ENCODE results near the gene NACA. TPM values are rescaled to one million over a fixed set of nuclear protein-coding genes. Genes with fewer than 3 reads are reported as not detected.
"Not testable (repeated sequence)": the region's sequence is repeated elsewhere in the genome, so short reads cannot be mapped to it uniquely, and the experiment has no call there.

Gene NACA
- total RNA-seq, 2 donors from 2014 or later = 322 to 563 TPM

DNA sequence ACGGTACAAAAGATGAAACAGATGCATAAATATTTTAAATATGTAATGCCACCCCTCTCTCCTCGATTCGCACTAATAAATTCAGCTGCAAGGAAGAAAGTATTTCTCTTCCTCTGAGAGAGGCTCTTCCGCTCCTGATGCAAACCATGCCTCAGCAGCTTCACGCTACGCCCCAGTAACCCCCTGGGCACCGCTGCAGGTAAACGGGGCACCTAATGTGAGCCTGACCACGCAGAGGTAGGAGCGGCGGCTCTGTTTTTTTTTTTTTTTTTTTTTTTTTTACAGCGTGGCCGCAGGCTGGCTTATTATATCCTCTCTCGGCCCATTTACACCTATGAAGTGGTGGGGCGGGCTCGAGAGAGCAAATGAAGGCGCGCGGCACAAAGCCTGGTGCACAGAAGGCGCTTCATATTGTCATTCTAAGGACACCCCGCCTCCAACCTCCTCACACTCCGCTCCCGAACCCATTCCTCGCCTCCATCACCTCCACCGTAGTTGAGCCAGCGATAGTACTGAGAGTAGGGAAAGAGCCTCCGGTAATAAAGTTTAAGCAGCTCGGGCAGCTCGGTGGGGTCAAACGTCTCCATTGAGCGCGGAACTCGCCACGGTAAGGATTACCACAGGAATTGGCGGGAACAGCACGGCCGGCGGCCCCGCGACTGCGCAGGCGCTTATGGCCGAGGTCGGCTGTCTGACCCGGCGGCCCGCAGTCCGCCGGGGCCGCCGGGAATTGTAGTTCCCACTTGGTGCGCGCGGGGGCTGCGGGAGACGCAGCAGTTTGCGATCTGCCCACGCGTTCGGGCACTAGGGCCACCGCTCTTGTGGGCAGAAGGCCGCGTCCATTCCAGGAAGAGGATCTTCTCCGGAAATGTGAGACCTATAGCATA, 26.9 kb upstream of the NACA start, which contains the start of gene PRIM1:
PRIM1 (minus strand) TSS at position 612 of the 887 bp plus-strand sequence; CDS start at position 587, 25 bp downstream.
- Mint-ChIP-seq H3K9me3 (no peaks in the 10 kb centered on the region), H3K36me3 (peaks cover 16% of the 10 kb centered on the region), H3K27me3 (no peaks in the 10 kb centered on the region), H3K4me3 (peak within 1 kb of the TSS; percentile 97), H3K4me1 (ENCODE audit: low read depth in 2 of 2) (peaks cover 20 to 33% of the 10 kb centered on the region in 2 donors), H3K27ac (peak within 1 kb of the TSS; percentile 94 to 97)
- peak; percentile 94 to 97 for ATAC-seq
- peak; percentile 95 for DNase-seq (ENCODE audit: low spot score)

DNA sequence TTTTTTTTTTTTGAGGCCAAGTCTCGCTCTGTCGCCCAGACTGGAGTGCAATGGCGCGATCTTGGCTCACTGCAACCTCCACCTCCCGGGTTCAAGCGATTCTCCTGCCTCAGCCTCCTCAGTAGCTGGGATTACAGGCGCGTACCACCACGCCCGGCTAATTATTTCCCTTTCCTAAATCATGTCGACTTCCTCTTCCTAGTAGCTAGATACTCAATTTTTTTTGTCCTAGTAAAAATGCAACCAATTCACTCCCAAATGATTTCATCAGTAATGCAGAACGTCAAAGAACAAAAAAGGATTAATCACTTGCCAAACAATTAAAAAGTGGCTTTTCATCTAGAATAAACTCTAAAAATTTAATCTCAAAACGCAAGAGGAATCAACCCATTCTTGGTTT, 25.5 kb upstream of the NACA start:
- DNase-seq (ENCODE audit: low spot score); H3K9me3 Mint-ChIP-seq; H3K27me3 Mint-ChIP-seq; ATAC-seq: not testable (repeated sequence)
- Mint-ChIP-seq H3K4me3 (peak overlapping the region; percentile 97), H3K36me3 (peaks cover 23% of the 10 kb centered on the region), H3K4me1 (ENCODE audit: low read depth in 2 of 2) (peaks cover 20 to 37% of the 10 kb centered on the region in 2 donors), H3K27ac (peak overlapping the region; percentile 94 to 97)

DNA sequence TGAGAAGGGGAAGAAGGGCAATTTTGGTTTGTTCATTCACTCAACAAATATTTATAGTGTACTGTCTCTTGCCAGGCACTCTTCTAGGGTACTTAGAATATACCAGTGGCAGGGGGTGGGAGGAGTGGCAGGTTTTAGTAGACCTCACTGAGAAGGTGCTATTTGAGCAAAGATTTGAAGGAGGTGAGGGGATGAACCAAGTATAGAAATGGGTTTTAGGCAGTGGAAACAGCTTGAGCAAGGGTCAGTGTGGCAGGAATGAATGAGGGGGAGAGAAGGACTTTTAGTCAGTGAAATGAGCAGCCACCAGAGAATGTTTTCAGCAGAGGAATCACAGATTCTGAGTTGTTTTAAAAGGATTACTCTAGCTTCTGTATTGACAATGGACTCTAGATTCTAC, 24.8 kb upstream of the NACA start:
- Mint-ChIP-seq H3K27me3 (no peaks in the 10 kb centered on the region), H3K9me3 (no peaks in the 10 kb centered on the region), H3K4me1 (ENCODE audit: low read depth in 2 of 2) (peaks cover 20 to 37% of the 10 kb centered on the region in 2 donors), H3K36me3 (peaks cover 23% of the 10 kb centered on the region), H3K4me3 (peak overlapping the region; percentile 68), H3K27ac (peak overlapping the region; percentile 21 to 97)
- no peak for DNase-seq (ENCODE audit: low spot score)
- ATAC-seq = no peak

DNA sequence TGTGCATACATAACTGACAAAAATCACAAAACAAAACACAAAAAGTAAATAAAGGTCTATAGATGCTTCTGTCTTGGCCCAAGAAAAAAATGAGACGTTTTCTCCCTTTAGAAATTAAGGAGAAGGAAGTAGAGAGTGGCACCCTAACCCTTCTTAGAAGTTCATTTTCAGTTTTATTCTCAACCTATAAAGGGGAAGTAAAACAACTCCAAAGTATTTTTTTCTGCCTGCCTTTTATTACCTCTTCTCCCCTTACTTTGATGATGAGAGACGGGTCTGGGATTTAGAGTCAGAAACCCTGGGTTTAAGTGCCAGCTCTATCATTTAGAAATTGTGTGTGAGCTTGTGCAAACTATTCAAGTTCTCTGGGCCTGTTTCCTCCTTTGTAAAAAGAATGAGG, 24.3 kb upstream of the NACA start:
- H3K36me3 Mint-ChIP-seq = peaks cover 23% of the 10 kb centered on the region
- peak overlapping the region; percentile 68 for H3K4me3 Mint-ChIP-seq
- DNase-seq (ENCODE audit: low spot score) (no peak), ATAC-seq (no peak)
- H3K9me3 Mint-ChIP-seq = no peaks in the 10 kb centered on the region
- peaks cover 20 to 37% of the 10 kb centered on the region in 2 donors for H3K4me1 Mint-ChIP-seq (ENCODE audit: low read depth in 2 of 2)
- peak overlapping the region; percentile 21 to 97 for H3K27ac Mint-ChIP-seq
- H3K27me3 Mint-ChIP-seq = no peaks in the 10 kb centered on the region

GRCh38 chr12:56728139-56728861, 3.2 kb upstream of the NACA start:
- ATAC-seq = no peak
- Mint-ChIP-seq H3K9me3 (no peaks in the 10 kb centered on the region), H3K4me3 (no peak overlapping the region), H3K36me3 (peaks cover 23% of the 10 kb centered on the region), H3K27me3 (no peaks in the 10 kb centered on the region), H3K27ac (peak overlapping the region in 1 of 2 donors; percentile 94), H3K4me1 (ENCODE audit: low read depth in 2 of 2) (peaks cover 12 to 17% of the 10 kb centered on the region in 2 donors)
- DNase-seq (ENCODE audit: low spot score) = no peak

- DNase-seq (ENCODE audit: low spot score); H3K27me3 Mint-ChIP-seq; ATAC-seq; H3K9me3 Mint-ChIP-seq: not testable (repeated sequence)
- peak overlapping the region; percentile 94 to 95 for H3K27ac Mint-ChIP-seq
- peaks cover 28% of the 10 kb centered on the region for H3K36me3 Mint-ChIP-seq
- H3K4me3 Mint-ChIP-seq = peak overlapping the region; percentile 96
- H3K4me1 Mint-ChIP-seq (ENCODE audit: low read depth in 2 of 2) = peaks cover 25 to 38% of the 10 kb centered on the region in 2 donors
Measured at GRCh38 chr12:56726196-56726675, 1.1 kb upstream of the NACA start.

- peak overlapping the region; percentile 96 for H3K4me3 Mint-ChIP-seq
- DNase-seq (ENCODE audit: low spot score) (no peak), ATAC-seq (no peak)
- H3K27me3 Mint-ChIP-seq = no peaks in the 10 kb centered on the region
- H3K36me3 Mint-ChIP-seq = peaks cover 32% of the 10 kb centered on the region
- H3K4me1 Mint-ChIP-seq (ENCODE audit: low read depth in 2 of 2) = peaks cover 31 to 43% of the 10 kb centered on the region in 2 donors
- no peaks in the 10 kb centered on the region for H3K9me3 Mint-ChIP-seq
- H3K27ac Mint-ChIP-seq = peak overlapping the region; percentile 94 to 95
Measured at GRCh38 chr12:56725723-56726102, 614 bp upstream of the NACA start.

- Mint-ChIP-seq H3K27me3 (no peaks in the 10 kb centered on the region), H3K4me1 (ENCODE audit: low read depth in 2 of 2) (peaks cover 41 to 54% of the 10 kb centered on the region in 2 donors), H3K9me3 (no peaks in the 10 kb centered on the region), H3K4me3 (peak overlapping the region; percentile 96), H3K36me3 (peaks cover 43% of the 10 kb centered on the region), H3K27ac (peak overlapping the region; percentile 94 to 95)
- no peak for ATAC-seq
- no peak for DNase-seq (ENCODE audit: low spot score)
Measured at GRCh38 chr12:56724701-56724971, 463 bp downstream of the NACA start.

GRCh38 chr12:56723889-56724700, 1.0 kb downstream of the NACA start:
- H3K4me1 Mint-ChIP-seq (ENCODE audit: low read depth in 2 of 2) = peaks cover 47 to 59% of the 10 kb centered on the region in 2 donors
- DNase-seq (ENCODE audit: low spot score) (no peak), ATAC-seq (no peak)
- H3K9me3 Mint-ChIP-seq = no peaks in the 10 kb centered on the region
- no peaks in the 10 kb centered on the region for H3K27me3 Mint-ChIP-seq
- peak overlapping the region; percentile 94 to 95 for H3K27ac Mint-ChIP-seq
- H3K4me3 Mint-ChIP-seq = peak overlapping the region; percentile 96
- peaks cover 48% of the 10 kb centered on the region for H3K36me3 Mint-ChIP-seq

DNA sequence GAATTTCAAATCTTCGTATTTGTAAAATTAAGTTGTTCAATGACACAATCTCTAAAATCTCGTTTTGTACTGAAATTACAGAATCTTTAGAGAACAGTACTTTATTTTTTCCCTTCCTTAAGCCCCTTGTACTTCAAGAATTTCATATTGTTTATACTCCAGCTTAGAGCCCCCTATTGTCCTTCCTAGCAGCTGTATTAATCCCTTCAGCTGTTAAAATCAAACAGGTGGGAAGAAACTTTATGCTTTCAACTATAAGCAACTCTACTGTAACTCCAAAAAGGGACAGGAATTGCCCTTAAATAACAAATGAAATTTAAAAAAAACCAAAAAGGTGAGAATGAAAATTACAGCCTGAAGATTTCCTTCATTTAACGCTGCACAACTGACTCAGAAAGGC, 1.7 kb downstream of the NACA start:
- DNase-seq (ENCODE audit: low spot score) (no peak), ATAC-seq (no peak)
- Mint-ChIP-seq H3K27ac (peak overlapping the region; percentile 94 to 95), H3K9me3 (no peaks in the 10 kb centered on the region), H3K4me3 (peak overlapping the region; percentile 96), H3K4me1 (ENCODE audit: low read depth in 2 of 2) (peaks cover 52 to 65% of the 10 kb centered on the region in 2 donors), H3K27me3 (no peaks in the 10 kb centered on the region), H3K36me3 (peaks cover 52% of the 10 kb centered on the region)

DNA sequence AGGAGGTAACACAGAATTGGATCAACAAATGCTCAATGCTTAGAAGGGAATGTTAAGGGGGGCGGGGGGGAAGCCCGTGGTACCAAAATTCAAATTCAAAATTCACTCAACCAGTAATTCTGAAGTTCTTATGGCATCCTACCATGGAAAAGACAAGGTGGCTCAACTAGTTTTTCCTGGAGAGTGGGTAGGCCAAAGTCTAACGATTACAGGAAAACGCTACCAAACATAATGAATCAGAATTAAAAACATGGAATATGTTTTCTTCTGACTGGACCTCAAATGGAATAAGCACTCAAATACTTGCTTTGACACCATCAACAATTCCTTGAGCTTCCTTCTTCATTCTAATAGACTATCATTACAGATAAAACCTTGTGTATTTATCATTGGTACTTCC, 2.3 kb downstream of the NACA start:
- Mint-ChIP-seq H3K36me3 (peaks cover 52% of the 10 kb centered on the region), H3K4me3 (peak overlapping the region; percentile 96), H3K9me3 (no peaks in the 10 kb centered on the region), H3K4me1 (ENCODE audit: low read depth in 2 of 2) (peaks cover 52 to 65% of the 10 kb centered on the region in 2 donors), H3K27me3 (no peaks in the 10 kb centered on the region), H3K27ac (peak overlapping the region; percentile 94 to 95)
- ATAC-seq = no peak
- DNase-seq (ENCODE audit: low spot score) = no peak

GRCh38 chr12:56721721-56722120, 3.4 kb downstream of the NACA start:
- Mint-ChIP-seq H3K4me3 (peak overlapping the region; percentile 96), H3K9me3 (no peaks in the 10 kb centered on the region), H3K4me1 (ENCODE audit: low read depth in 2 of 2) (peaks cover 57 to 70% of the 10 kb centered on the region in 2 donors), H3K27ac (peak overlapping the region; percentile 94 to 95), H3K27me3 (no peaks in the 10 kb centered on the region), H3K36me3 (peaks cover 52% of the 10 kb centered on the region)
- ATAC-seq = no peak
- DNase-seq (ENCODE audit: low spot score) = no peak

DNA sequence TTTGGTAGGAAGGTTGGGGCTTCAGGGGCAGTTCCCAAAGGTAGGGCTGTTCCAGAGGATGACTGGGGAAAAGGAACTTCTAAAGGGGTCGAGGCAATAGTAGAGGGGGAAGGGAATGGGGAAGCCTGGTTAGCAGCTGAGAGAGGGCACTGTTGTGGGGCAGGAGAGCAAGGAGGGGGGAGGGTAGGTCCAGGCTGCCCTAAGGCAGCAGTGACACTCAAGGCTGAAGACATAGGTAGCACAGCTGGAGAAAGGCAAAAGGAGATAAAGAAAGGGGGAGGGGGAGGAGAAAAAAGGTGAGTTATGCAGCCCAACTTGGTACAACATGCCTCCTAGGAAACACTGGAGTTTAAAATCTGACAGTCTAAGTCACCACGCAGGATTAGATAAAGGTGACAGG, 3.9 kb downstream of the NACA start:
- no peaks in the 10 kb centered on the region for H3K9me3 Mint-ChIP-seq
- DNase-seq (ENCODE audit: low spot score) (no peak), ATAC-seq (no peak)
- peaks cover 54% of the 10 kb centered on the region for H3K36me3 Mint-ChIP-seq
- H3K4me1 Mint-ChIP-seq (ENCODE audit: low read depth in 2 of 2) = peaks cover 62 to 75% of the 10 kb centered on the region in 2 donors
- no peaks in the 10 kb centered on the region for H3K27me3 Mint-ChIP-seq
- peak overlapping the region; percentile 94 to 95 for H3K27ac Mint-ChIP-seq
- peak overlapping the region; percentile 96 for H3K4me3 Mint-ChIP-seq

Measured in natural killer cell treated with Interleukin-12 subunit alpha and Interleukin-12 subunit beta and Interleukin-15 and Interleukin-18, amount 100 ng/mL, for 72 hours (primary cell).